ENCODE results near the gene DLG2.

Gene DLG2

DNA sequence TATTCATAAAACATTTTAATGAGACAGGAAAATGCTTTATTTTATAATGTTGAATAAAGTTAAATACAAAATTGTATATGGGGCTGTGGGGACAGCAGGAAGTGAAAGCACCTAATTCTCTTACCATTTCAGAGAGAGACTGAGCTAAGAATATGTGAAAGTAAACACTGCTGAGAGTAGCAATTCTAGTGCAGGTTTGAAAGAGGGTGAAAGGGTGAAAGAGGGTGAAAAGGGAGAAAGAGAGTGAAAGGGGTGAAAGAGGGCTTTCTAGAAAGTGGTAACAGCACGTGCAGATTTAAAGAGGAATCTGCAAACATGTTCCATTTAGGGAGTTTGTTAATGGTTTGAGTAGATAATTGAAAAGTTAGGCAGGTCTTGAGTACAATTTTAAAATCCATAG lies 1689.0 kb downstream of the DLG2 start:
- no peaks in the 10 kb centered on the region for H3K36me3 ChIP-seq (ENCODE audit: control insufficient read depth, low read length)
- H3K4me2 ChIP-seq (ENCODE audit: low read length), result no peak overlapping the region
- H3K9me2 ChIP-seq (replicated peaks; ENCODE audit: control insufficient read depth, low read length), result no peaks in the 10 kb centered on the region
- H3K4me3 ChIP-seq (ENCODE audit: low read length), result no peak overlapping the region
- H3F3A ChIP-seq (ENCODE audit: control insufficient read depth, insufficient read depth), result no peaks in the 10 kb centered on the region
- no peak for TF ChIP-seq EZH2phosphoT487 (IDR thresholded peaks at IDR 0.05; ENCODE audit: borderline replicate concordance, low read length)
- TF ChIP-seq, protein P1, sequence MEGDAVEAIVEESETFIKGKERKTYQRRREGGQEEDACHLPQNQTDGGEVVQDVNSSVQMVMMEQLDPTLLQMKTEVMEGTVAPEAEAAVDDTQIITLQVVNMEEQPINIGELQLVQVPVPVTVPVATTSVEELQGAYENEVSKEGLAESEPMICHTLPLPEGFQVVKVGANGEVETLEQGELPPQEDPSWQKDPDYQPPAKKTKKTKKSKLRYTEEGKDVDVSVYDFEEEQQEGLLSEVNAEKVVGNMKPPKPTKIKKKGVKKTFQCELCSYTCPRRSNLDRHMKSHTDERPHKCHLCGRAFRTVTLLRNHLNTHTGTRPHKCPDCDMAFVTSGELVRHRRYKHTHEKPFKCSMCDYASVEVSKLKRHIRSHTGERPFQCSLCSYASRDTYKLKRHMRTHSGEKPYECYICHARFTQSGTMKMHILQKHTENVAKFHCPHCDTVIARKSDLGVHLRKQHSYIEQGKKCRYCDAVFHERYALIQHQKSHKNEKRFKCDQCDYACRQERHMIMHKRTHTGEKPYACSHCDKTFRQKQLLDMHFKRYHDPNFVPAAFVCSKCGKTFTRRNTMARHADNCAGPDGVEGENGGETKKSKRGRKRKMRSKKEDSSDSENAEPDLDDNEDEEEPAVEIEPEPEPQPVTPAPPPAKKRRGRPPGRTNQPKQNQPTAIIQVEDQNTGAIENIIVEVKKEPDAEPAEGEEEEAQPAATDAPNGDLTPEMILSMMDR (IDR thresholded peaks at IDR 0.05; ENCODE audit: low read depth, low read length, poor library complexity, severe bottlenecking), result no peak
- H3K27me3 ChIP-seq (ENCODE audit: control insufficient read depth, low read length), result no peaks in the 10 kb centered on the region
- no peaks in the 10 kb centered on the region for H3K79me2 ChIP-seq (ENCODE audit: control insufficient read depth, low read length)
- no peaks in the 10 kb centered on the region for H4K20me1 ChIP-seq (ENCODE audit: control insufficient read depth, insufficient read depth, low read depth, low read length)
- no peak overlapping the region for H3K27ac ChIP-seq (ENCODE audit: low read depth, low read length)
- H3K4me1 ChIP-seq (ENCODE audit: control insufficient read depth, low read length), result peaks cover 3% of the 10 kb centered on the region; the same call in 1 of the 2 replicates
- H3K9me3 ChIP-seq (ENCODE audit: control insufficient read depth, insufficient read depth, low read length), result no peaks in the 10 kb centered on the region

DNA sequence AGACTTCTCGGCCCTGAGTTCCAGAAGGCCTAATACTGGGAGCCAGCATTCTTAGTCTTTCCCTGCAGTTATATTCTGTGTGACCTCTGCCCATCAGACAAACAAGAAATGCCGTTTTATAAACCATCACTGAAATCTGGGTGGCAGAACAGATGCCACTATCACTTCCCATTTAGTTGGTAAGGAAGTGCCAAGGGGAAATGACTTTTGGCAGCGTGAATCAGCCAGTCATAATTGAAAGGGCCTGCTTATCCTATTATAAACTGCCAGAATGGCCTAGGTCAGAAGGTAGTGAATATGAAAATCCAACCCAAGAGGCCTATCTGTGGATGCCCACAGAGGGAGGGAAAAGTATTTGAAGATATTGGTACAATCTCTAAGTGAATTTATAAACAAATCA lies 1694.1 kb downstream of the DLG2 start:
- no peak for TF ChIP-seq EZH2phosphoT487 (IDR thresholded peaks at IDR 0.05; ENCODE audit: borderline replicate concordance, low read length)
- TF ChIP-seq, protein P1 (IDR thresholded peaks at IDR 0.05; ENCODE audit: low read depth, low read length, poor library complexity, severe bottlenecking), result no peak
- no peaks in the 10 kb centered on the region for H3K9me3 ChIP-seq (ENCODE audit: control insufficient read depth, insufficient read depth, low read length)

DNA sequence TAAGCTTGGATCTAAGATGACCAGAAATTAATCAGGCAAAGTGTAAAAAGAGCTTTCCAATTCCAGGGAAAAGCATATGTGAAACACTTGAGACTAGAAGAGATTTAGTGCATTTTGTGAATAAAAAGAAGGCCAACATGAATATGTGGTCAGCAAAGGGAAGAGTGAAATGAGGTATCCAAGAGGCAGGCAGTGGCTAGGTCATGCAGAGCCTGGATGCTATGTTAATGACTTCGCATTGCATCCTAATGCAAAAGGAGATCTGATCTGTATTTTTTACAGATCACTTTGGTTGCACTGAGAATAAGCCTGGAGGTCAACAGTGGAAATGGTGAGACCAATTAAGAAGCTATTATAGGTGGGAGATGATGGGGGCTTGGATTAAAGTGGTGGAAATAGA lies 1699.7 kb downstream of the DLG2 start:
- H4K20me1 ChIP-seq (ENCODE audit: control insufficient read depth, insufficient read depth, low read depth, low read length), result no peaks in the 10 kb centered on the region
- H3K4me1 ChIP-seq (ENCODE audit: control insufficient read depth, low read length), result no peaks in the 10 kb centered on the region
- H3K79me2 ChIP-seq (ENCODE audit: control insufficient read depth, low read length), result no peaks in the 10 kb centered on the region
- H3K4me3 ChIP-seq (ENCODE audit: low read length), result no peak overlapping the region
- H3K27me3 ChIP-seq (ENCODE audit: control insufficient read depth, low read length), result 0 out of 2 replicates have a peak, but pooled peaks cover 3% of the 10 kb centered on the region
- H3K9me3 ChIP-seq (ENCODE audit: control insufficient read depth, insufficient read depth, low read length), result no peaks in the 10 kb centered on the region
- no peaks in the 10 kb centered on the region for H3K36me3 ChIP-seq (ENCODE audit: control insufficient read depth, low read length)
- no peak for TF ChIP-seq EZH2phosphoT487 (IDR thresholded peaks at IDR 0.05; ENCODE audit: borderline replicate concordance, low read length)
- TF ChIP-seq, protein P1 (IDR thresholded peaks at IDR 0.05; ENCODE audit: low read depth, low read length, poor library complexity, severe bottlenecking), result no peak
- H3F3A ChIP-seq (ENCODE audit: control insufficient read depth, insufficient read depth), result no peaks in the 10 kb centered on the region
- no peak overlapping the region for H3K4me2 ChIP-seq (ENCODE audit: low read length)
- no peak overlapping the region for H3K27ac ChIP-seq (ENCODE audit: low read depth, low read length)
- H3K9me2 ChIP-seq (replicated peaks; ENCODE audit: control insufficient read depth, low read length), result no peaks in the 10 kb centered on the region

More for the DNA sequence above, 1694.1 kb downstream of the DLG2 start:
- Histone ChIP-seq H3F3A (ENCODE audit: control insufficient read depth, insufficient read depth) (no peaks in the 10 kb centered on the region), H3K4me3 (ENCODE audit: low read length) (no peak overlapping the region), H3K4me1 (ENCODE audit: control insufficient read depth, low read length) (peaks cover 3% of the 10 kb centered on the region; the same call in 1 of the 2 replicates), H4K20me1 (ENCODE audit: control insufficient read depth, insufficient read depth, low read depth, low read length) (no peaks in the 10 kb centered on the region), H3K79me2 (ENCODE audit: control insufficient read depth, low read length) (no peaks in the 10 kb centered on the region), H3K4me2 (ENCODE audit: low read length) (no peak overlapping the region), H3K27ac (ENCODE audit: low read depth, low read length) (no peak overlapping the region), H3K9me2 (replicated peaks; ENCODE audit: control insufficient read depth, low read length) (no peaks in the 10 kb centered on the region), H3K27me3 (ENCODE audit: control insufficient read depth, low read length) (no peaks in the 10 kb centered on the region), H3K36me3 (ENCODE audit: control insufficient read depth, low read length) (no peaks in the 10 kb centered on the region)

Measured in DOHH2 (cell line).